ENCODE data around the gene EXOSC2.

The EXOSC2 gene, protein sequence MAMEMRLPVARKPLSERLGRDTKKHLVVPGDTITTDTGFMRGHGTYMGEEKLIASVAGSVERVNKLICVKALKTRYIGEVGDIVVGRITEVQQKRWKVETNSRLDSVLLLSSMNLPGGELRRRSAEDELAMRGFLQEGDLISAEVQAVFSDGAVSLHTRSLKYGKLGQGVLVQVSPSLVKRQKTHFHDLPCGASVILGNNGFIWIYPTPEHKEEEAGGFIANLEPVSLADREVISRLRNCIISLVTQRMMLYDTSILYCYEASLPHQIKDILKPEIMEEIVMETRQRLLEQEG

DNA sequence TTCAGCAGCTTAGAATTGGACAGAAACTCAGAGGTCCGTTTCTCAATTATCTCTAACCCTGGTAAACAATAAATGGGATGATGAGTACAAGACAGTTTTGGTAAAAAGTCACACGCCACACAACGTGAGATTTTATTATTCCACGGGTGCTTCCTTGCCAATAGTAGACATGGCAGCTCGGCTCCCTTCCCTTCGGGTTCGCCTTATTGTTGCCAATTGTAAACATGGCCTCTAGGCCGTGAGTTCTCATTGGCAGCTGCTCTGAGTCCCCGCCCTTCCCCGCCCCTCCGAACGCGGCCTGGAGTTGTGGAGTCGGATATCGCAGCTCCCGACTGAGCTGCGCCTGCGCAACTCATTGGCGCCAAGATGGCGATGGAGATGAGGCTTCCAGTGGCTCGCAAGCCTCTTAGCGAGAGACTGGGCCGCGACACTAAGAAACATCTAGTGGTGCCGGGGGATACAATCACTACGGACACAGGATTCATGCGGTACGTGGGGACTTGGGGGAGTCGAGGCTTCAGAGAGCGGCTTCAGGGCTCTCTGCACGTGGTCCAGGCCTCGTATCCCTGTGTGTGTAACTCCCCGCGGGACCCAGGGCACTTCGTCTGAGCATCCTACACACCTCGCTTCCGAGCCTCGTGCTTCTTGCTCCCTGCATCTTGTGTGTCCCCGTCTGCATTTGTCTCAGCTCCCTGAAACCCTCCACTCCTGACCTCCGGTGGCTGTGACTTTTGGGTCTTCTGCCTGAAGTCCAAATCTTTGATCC lies at the start of gene EXOSC2:
EXOSC2 (plus strand) TSS at position 355 of the 766 bp plus-strand sequence; CDS start at position 367, 12 bp downstream.
- Histone ChIP-seq H3K27me3 (ENCODE audit: low read depth, low read length) (no peaks in the 10 kb centered on the region), H3K36me3 (ENCODE audit: control insufficient read depth in 1 of 2, insufficient read depth in 2 of 2, low read length in 2 of 2) (peaks cover 27% of the 10 kb centered on the region in 2 donors), H3K4me3 (ENCODE audit: low read depth in 1 of 2, low read length in 2 of 2) (peak within 1 kb of the TSS; percentile 86 to 97), H3K27ac (ENCODE audit: low read length) (peak within 1 kb of the TSS; percentile 80), H3K4me1 (ENCODE audit: control insufficient read depth in 1 of 2, insufficient read depth in 2 of 2, low read length in 2 of 2) (peaks cover 5 to 24% of the 10 kb centered on the region in 2 donors), H3K9me3 (ENCODE audit: control insufficient read depth in 1 of 2, low read length in 2 of 2) (no peaks in the 10 kb centered on the region)

GRCh38 chr9:130651221-130651620 lies 42.4 kb upstream of the EXOSC2 start:
- no peaks in the 10 kb centered on the region for H3K27me3 ChIP-seq (ENCODE audit: low read depth, low read length)
- no peak overlapping the region for H3K4me3 ChIP-seq (ENCODE audit: low read depth in 1 of 2, low read length in 2 of 2)
- H3K4me1 ChIP-seq (ENCODE audit: control insufficient read depth in 1 of 2, insufficient read depth in 2 of 2, low read length in 2 of 2) = no peaks in the 10 kb centered on the region
- H3K9me3 ChIP-seq (ENCODE audit: control insufficient read depth in 1 of 2, low read length in 2 of 2) = no peaks in the 10 kb centered on the region
- H3K36me3 ChIP-seq (ENCODE audit: control insufficient read depth in 1 of 2, insufficient read depth in 2 of 2, low read length in 2 of 2) = no peaks in the 10 kb centered on the region
- H3K27ac ChIP-seq (ENCODE audit: low read length) = no peak overlapping the region

DNA sequence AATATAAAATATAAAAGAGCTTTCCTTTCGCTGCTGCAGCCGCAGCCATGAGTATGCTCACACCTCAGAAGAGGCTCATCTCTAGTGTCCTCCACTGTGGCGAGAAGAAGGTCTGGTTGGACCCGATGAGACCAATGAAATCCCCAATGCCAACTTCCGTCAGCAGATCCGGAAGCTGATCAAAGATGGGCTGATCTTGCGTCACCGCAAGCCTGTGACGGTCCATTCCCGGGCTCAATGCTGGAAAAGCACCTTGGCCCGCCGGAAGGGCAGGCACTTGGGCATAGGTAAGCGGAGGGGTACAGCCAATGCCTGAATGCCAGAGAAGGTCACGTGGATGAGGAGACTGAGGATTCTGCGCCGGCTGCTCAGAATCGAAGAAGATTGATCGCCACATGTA lies 41.8 kb upstream of the EXOSC2 start:
- H3K4me3 ChIP-seq (ENCODE audit: low read depth in 1 of 2, low read length in 2 of 2) = no peak overlapping the region
- no peaks in the 10 kb centered on the region for H3K27me3 ChIP-seq (ENCODE audit: low read depth, low read length)
- no peak overlapping the region for H3K27ac ChIP-seq (ENCODE audit: low read length)
- no peaks in the 10 kb centered on the region for H3K4me1 ChIP-seq (ENCODE audit: control insufficient read depth in 1 of 2, insufficient read depth in 2 of 2, low read length in 2 of 2)
- no peaks in the 10 kb centered on the region for H3K9me3 ChIP-seq (ENCODE audit: control insufficient read depth in 1 of 2, low read length in 2 of 2)
- no peaks in the 10 kb centered on the region for H3K36me3 ChIP-seq (ENCODE audit: control insufficient read depth in 1 of 2, insufficient read depth in 2 of 2, low read length in 2 of 2)

DNA sequence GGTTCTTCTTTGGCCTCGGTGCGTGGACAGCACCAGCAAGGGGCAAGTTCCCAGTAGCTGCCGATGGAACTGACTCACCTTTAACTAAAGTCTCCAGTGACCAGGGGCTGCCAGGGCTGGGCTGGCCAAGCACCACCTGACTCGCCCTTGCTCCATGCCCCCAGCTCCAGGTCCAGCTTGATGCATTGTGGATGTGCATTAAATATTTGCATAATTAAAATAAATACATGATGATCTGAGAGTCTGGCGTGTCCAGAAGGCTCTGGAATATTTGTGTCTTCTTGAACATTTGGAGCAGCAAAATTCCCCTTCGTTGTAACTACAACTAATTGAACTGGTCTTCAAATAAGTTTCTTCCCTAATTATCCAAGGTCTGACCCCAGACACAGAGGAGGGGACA lies 38.7 kb upstream of the EXOSC2 start:
- Histone ChIP-seq H3K36me3 (ENCODE audit: control insufficient read depth in 1 of 2, insufficient read depth in 2 of 2, low read length in 2 of 2) (no peaks in the 10 kb centered on the region), H3K27ac (ENCODE audit: low read length) (no peak overlapping the region), H3K9me3 (ENCODE audit: control insufficient read depth in 1 of 2, low read length in 2 of 2) (no peaks in the 10 kb centered on the region), H3K27me3 (ENCODE audit: low read depth, low read length) (peaks cover 16% of the 10 kb centered on the region), H3K4me3 (ENCODE audit: low read depth in 1 of 2, low read length in 2 of 2) (no peak overlapping the region), H3K4me1 (ENCODE audit: control insufficient read depth in 1 of 2, insufficient read depth in 2 of 2, low read length in 2 of 2) (peaks cover 0 to 8% of the 10 kb centered on the region in 2 donors)

GRCh38 chr9:130658893-130659698 lies 34.5 kb upstream of the EXOSC2 start:
- peaks cover 0 to 47% of the 10 kb centered on the region in 2 donors for H3K4me1 ChIP-seq (ENCODE audit: control insufficient read depth in 1 of 2, insufficient read depth in 2 of 2, low read length in 2 of 2)
- H3K9me3 ChIP-seq (ENCODE audit: control insufficient read depth in 1 of 2, low read length in 2 of 2) = no peaks in the 10 kb centered on the region
- H3K4me3 ChIP-seq (ENCODE audit: low read depth in 1 of 2, low read length in 2 of 2) = peak overlapping the region in 1 of 2 donors; percentile 19
- no peaks in the 10 kb centered on the region for H3K36me3 ChIP-seq (ENCODE audit: control insufficient read depth in 1 of 2, insufficient read depth in 2 of 2, low read length in 2 of 2)
- peaks cover 48% of the 10 kb centered on the region for H3K27me3 ChIP-seq (ENCODE audit: low read depth, low read length)
- no peak overlapping the region for H3K27ac ChIP-seq (ENCODE audit: low read length)

GRCh38 chr9:130659699-130660248 lies 33.8 kb upstream of the EXOSC2 start:
- Histone ChIP-seq H3K4me1 (ENCODE audit: control insufficient read depth in 1 of 2, insufficient read depth in 2 of 2, low read length in 2 of 2) (peaks cover 0 to 54% of the 10 kb centered on the region in 2 donors), H3K4me3 (ENCODE audit: low read depth in 1 of 2, low read length in 2 of 2) (peak overlapping the region in 1 of 2 donors; percentile 19), H3K36me3 (ENCODE audit: control insufficient read depth in 1 of 2, insufficient read depth in 2 of 2, low read length in 2 of 2) (no peaks in the 10 kb centered on the region), H3K9me3 (ENCODE audit: control insufficient read depth in 1 of 2, low read length in 2 of 2) (no peaks in the 10 kb centered on the region), H3K27ac (ENCODE audit: low read length) (no peak overlapping the region), H3K27me3 (ENCODE audit: low read depth, low read length) (peaks cover 54% of the 10 kb centered on the region)

DNA sequence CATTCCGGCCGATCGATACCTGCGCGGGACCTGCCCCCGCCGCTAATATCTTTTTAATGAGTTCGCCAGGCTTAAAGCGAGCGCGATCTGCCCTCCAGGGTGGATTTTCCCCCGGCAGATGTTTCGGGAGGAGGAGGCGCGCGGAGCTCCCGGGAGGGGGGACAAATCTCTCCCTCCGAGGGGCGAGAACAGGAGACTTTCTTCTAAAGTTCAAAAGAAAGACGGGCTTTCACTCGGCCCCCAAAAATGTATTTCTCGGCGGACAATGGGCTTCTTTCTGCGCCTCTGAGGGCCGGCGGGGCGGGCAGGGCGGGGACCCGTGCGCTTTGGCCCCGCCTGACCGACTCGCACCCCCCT lies 33.3 kb upstream of the EXOSC2 start:
- peaks cover 0 to 57% of the 10 kb centered on the region in 2 donors for H3K4me1 ChIP-seq (ENCODE audit: control insufficient read depth in 1 of 2, insufficient read depth in 2 of 2, low read length in 2 of 2)
- peaks cover 57% of the 10 kb centered on the region for H3K27me3 ChIP-seq (ENCODE audit: low read depth, low read length)
- peak overlapping the region in 1 of 2 donors; percentile 61 for H3K4me3 ChIP-seq (ENCODE audit: low read depth in 1 of 2, low read length in 2 of 2)

DNA sequence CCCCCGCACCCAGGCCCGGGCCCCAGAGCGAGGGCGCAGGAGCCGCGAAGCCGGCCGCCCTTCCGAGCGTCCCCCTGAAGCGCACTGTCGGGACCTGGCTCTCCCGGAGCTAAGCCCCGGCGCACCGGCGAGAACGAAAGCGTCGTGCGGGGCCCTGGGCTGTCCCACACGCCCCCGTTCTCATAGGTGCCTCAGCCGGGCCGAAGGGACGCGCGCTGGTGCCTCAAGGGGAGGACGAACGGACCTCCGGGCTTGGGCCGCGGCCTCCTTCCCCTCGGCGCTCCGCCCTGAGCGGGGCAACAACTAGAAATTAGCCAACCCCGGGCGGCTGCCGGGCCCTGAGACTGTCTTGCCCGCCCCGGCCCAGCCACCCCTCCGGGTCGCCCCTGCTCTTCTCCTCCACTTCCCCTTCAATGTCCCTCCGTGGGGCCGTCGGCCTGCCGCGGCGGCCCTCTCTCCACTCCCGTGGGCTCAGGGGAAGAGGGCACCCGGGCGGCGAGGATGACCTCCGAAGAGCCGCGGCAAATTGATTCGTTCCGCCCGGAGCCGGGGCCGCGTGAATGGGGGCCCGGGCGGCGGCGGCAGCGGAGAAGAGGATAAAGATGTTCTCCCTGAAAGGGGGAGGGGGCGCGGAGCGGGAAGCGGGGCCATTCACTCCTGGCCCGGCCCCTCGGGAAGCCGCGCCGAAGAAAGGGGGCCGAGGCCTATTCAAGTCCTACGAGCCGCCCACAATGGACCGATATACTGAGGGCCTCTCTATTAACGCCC lies 32.7 kb upstream of the EXOSC2 start:
- peaks cover 62% of the 10 kb centered on the region for H3K27me3 ChIP-seq (ENCODE audit: low read depth, low read length)
- H3K4me1 ChIP-seq (ENCODE audit: control insufficient read depth in 1 of 2, insufficient read depth in 2 of 2, low read length in 2 of 2) = peaks cover 0 to 63% of the 10 kb centered on the region in 2 donors
- no peaks in the 10 kb centered on the region for H3K36me3 ChIP-seq (ENCODE audit: control insufficient read depth in 1 of 2, insufficient read depth in 2 of 2, low read length in 2 of 2)
- H3K27ac ChIP-seq (ENCODE audit: low read length) = no peak overlapping the region
- peak overlapping the region in 1 of 2 donors; percentile 61 for H3K4me3 ChIP-seq (ENCODE audit: low read depth in 1 of 2, low read length in 2 of 2)
- H3K9me3 ChIP-seq (ENCODE audit: control insufficient read depth in 1 of 2, low read length in 2 of 2) = no peaks in the 10 kb centered on the region

More for the DNA sequence above, 33.3 kb upstream of the EXOSC2 start:
- Histone ChIP-seq H3K9me3 (ENCODE audit: control insufficient read depth in 1 of 2, low read length in 2 of 2) (no peaks in the 10 kb centered on the region), H3K36me3 (ENCODE audit: control insufficient read depth in 1 of 2, insufficient read depth in 2 of 2, low read length in 2 of 2) (no peaks in the 10 kb centered on the region), H3K27ac (ENCODE audit: low read length) (no peak overlapping the region)

DNA sequence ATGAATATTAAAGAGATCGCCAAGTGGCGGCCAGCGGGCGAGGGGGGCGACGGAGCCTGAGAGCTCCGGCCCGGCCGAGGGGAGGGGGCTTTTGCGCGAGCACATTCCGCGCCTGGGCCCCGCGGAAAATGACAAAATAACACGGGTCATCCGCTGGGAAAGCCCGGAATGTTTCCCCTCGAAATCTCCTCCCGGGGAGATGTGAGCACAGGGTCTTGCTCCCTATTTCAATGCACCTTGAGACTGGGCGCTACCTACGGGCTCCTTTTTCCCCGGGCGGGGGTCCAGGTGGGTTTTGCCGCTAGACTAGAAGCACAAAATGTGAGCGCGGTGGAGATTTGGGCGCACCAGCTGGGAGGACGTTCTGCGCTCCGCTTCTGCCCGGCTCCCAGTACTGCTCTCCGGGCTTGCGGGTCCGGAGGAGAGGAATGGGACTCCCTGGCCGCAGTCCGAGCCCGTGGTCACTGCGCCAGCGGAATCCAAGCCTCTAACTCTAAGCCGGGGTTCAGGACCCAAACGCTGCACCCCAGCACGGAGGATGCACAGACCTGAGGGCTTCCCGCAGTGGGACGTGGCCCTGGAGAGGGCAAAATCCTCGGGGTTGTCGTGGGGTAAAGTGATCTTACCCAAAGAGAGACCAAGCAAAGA lies 32.0 kb upstream of the EXOSC2 start:
- H3K4me1 ChIP-seq (ENCODE audit: control insufficient read depth in 1 of 2, insufficient read depth in 2 of 2, low read length in 2 of 2) = peaks cover 0 to 70% of the 10 kb centered on the region in 2 donors
- no peak overlapping the region for H3K27ac ChIP-seq (ENCODE audit: low read length)
- H3K36me3 ChIP-seq (ENCODE audit: control insufficient read depth in 1 of 2, insufficient read depth in 2 of 2, low read length in 2 of 2) = no peaks in the 10 kb centered on the region
- H3K27me3 ChIP-seq (ENCODE audit: low read depth, low read length) = peaks cover 69% of the 10 kb centered on the region
- no peaks in the 10 kb centered on the region for H3K9me3 ChIP-seq (ENCODE audit: control insufficient read depth in 1 of 2, low read length in 2 of 2)
- H3K4me3 ChIP-seq (ENCODE audit: low read depth in 1 of 2, low read length in 2 of 2) = peak overlapping the region in 1 of 2 donors; percentile 61
